ENCODE measurements around the gene MCM3.

DNA sequence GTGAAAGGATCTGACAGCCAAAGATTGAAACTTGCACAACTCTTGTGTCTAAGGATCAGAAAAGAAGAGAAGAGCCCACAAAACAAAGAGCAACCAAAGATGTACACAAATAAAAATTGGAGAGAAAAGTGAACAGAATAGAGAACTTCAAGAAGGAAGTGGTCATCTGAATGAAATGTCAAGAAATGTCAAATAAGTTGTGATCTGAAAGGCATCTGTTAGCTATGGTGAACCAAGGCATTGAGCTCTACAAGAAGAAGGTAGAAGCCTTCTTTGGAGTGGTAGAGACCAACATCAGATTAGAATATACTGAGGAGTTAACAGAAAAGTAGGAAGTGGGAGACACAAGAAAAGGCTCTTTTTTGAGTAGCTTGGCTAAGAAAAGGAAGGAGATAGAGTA lies 68.8 kb downstream of the MCM3 start:
- TF ChIP-seq, protein P1, sequence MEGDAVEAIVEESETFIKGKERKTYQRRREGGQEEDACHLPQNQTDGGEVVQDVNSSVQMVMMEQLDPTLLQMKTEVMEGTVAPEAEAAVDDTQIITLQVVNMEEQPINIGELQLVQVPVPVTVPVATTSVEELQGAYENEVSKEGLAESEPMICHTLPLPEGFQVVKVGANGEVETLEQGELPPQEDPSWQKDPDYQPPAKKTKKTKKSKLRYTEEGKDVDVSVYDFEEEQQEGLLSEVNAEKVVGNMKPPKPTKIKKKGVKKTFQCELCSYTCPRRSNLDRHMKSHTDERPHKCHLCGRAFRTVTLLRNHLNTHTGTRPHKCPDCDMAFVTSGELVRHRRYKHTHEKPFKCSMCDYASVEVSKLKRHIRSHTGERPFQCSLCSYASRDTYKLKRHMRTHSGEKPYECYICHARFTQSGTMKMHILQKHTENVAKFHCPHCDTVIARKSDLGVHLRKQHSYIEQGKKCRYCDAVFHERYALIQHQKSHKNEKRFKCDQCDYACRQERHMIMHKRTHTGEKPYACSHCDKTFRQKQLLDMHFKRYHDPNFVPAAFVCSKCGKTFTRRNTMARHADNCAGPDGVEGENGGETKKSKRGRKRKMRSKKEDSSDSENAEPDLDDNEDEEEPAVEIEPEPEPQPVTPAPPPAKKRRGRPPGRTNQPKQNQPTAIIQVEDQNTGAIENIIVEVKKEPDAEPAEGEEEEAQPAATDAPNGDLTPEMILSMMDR (IDR thresholded peaks at IDR 0.05), result no peak
- no peak for TF ChIP-seq POLR2A (IDR thresholded peaks at IDR 0.05)

All from testis (tissue), 2 donors.